ENCODE data around the gene GLMN. TPM values are rescaled to one million over a fixed set of nuclear protein-coding genes. Genes with fewer than 3 reads are reported as not detected.

Gene GLMN
- total RNA-seq, 1 donor from 2014 or later = 13.5 TPM

- Histone ChIP-seq H3K9ac (ENCODE audit: low read length) (no peak overlapping the region), H3K4me3 (ENCODE audit: insufficient read depth, low read depth, low read length) (no peak overlapping the region), H4K20me1 (ENCODE audit: insufficient read depth, low read length) (no peaks in the 10 kb centered on the region), H2AFZ (ENCODE audit: low read depth, low read length) (no peak overlapping the region), H3K9me3 (ENCODE audit: insufficient read depth, low read depth, low read length) (no peaks in the 10 kb centered on the region), H3K27me3 (ENCODE audit: insufficient read depth, low read length) (no peaks in the 10 kb centered on the region), H3K36me3 (ENCODE audit: insufficient read depth, low read length) (peaks cover 24% of the 10 kb centered on the region), H3K27ac (ENCODE audit: low read depth, low read length) (no peak overlapping the region), H3K4me2 (ENCODE audit: low read length) (no peak overlapping the region), H3K79me2 (ENCODE audit: insufficient read depth, low read length) (peaks cover 8% of the 10 kb centered on the region), H3K4me1 (ENCODE audit: insufficient read depth, low read length) (no peaks in the 10 kb centered on the region)
- H3K4me3 Mint-ChIP-seq (ENCODE audit: unreplicated experiment) = no peak overlapping the region
- TF ChIP-seq CTCF (IDR thresholded peaks at IDR 0.05; ENCODE audit: insufficient read depth, low read depth, low read length) (no peak), EZH2 (IDR thresholded peaks at IDR 0.05; ENCODE audit: insufficient read depth, low read length) (no peak)
- H3K36me3 Mint-ChIP-seq (ENCODE audit: low read depth, unreplicated experiment) = peaks cover 2% of the 10 kb centered on the region
- no peak overlapping the region for H3K27ac Mint-ChIP-seq (ENCODE audit: unreplicated experiment)
- FAIRE-seq (no peak), DNase-seq (ENCODE audit: low read depth) (no peak)
- H3K27me3 Mint-ChIP-seq (ENCODE audit: low read depth, unreplicated experiment) = no peaks in the 10 kb centered on the region
- no peaks in the 10 kb centered on the region for H3K9me3 Mint-ChIP-seq (ENCODE audit: unreplicated experiment)
- no peaks in the 10 kb centered on the region for H3K4me1 Mint-ChIP-seq (ENCODE audit: low read depth, unreplicated experiment)
Measured at GRCh38 chr1:92306020-92306419, 7.2 kb upstream of the GLMN start.

GRCh38 chr1:92301021-92301420 is 2.2 kb upstream of the GLMN start:
- Histone ChIP-seq H3K36me3 (ENCODE audit: insufficient read depth, low read length) (peaks cover 12% of the 10 kb centered on the region), H3K9ac (ENCODE audit: low read length) (no peak overlapping the region), H3K4me1 (ENCODE audit: insufficient read depth, low read length) (peaks cover 11% of the 10 kb centered on the region), H3K9me3 (ENCODE audit: insufficient read depth, low read depth, low read length) (no peaks in the 10 kb centered on the region), H4K20me1 (ENCODE audit: insufficient read depth, low read length) (peaks cover 5% of the 10 kb centered on the region), H3K27ac (ENCODE audit: low read depth, low read length) (no peak overlapping the region), H3K4me2 (ENCODE audit: low read length) (no peak overlapping the region), H3K79me2 (ENCODE audit: insufficient read depth, low read length) (peaks cover 34% of the 10 kb centered on the region), H3K4me3 (ENCODE audit: insufficient read depth, low read depth, low read length) (no peak overlapping the region), H3K27me3 (ENCODE audit: insufficient read depth, low read length) (no peaks in the 10 kb centered on the region), H2AFZ (ENCODE audit: low read depth, low read length) (no peak overlapping the region)
- TF ChIP-seq EZH2 (IDR thresholded peaks at IDR 0.05; ENCODE audit: insufficient read depth, low read length) = no peak
- TF ChIP-seq CTCF (IDR thresholded peaks at IDR 0.05; ENCODE audit: insufficient read depth, low read depth, low read length) = no peak
- H3K27me3 Mint-ChIP-seq (ENCODE audit: low read depth, unreplicated experiment) = no peaks in the 10 kb centered on the region
- no peak overlapping the region for H3K27ac Mint-ChIP-seq (ENCODE audit: unreplicated experiment)
- peaks cover 9% of the 10 kb centered on the region for H3K36me3 Mint-ChIP-seq (ENCODE audit: low read depth, unreplicated experiment)
- no peak for DNase-seq (ENCODE audit: low read depth)
- no peak overlapping the region for H3K4me3 Mint-ChIP-seq (ENCODE audit: unreplicated experiment)
- no peak for FAIRE-seq
- peaks cover 4% of the 10 kb centered on the region for H3K4me1 Mint-ChIP-seq (ENCODE audit: low read depth, unreplicated experiment)
- no peaks in the 10 kb centered on the region for H3K9me3 Mint-ChIP-seq (ENCODE audit: unreplicated experiment)

GRCh38 chr1:92299477-92300150 is 827 bp upstream of the GLMN start:
- H3K9me3 ChIP-seq (ENCODE audit: insufficient read depth, low read depth, low read length) = no peaks in the 10 kb centered on the region
- peaks cover 5% of the 10 kb centered on the region for H3K36me3 ChIP-seq (ENCODE audit: insufficient read depth, low read length)
- Mint-ChIP-seq H3K27me3 (ENCODE audit: low read depth, unreplicated experiment) (no peaks in the 10 kb centered on the region), H3K36me3 (ENCODE audit: low read depth, unreplicated experiment) (peaks cover 10% of the 10 kb centered on the region), H3K27ac (ENCODE audit: unreplicated experiment) (peak overlapping the region; percentile 72), H3K9me3 (ENCODE audit: unreplicated experiment) (no peaks in the 10 kb centered on the region), H3K4me1 (ENCODE audit: low read depth, unreplicated experiment) (peaks cover 4% of the 10 kb centered on the region), H3K4me3 (ENCODE audit: unreplicated experiment) (peak overlapping the region; percentile 88)
- peak overlapping the region; percentile 96 for H3K9ac ChIP-seq (ENCODE audit: low read length)
- no peak for FAIRE-seq
- H4K20me1 ChIP-seq (ENCODE audit: insufficient read depth, low read length) = peaks cover 5% of the 10 kb centered on the region
- TF ChIP-seq CTCF (IDR thresholded peaks at IDR 0.05; ENCODE audit: insufficient read depth, low read depth, low read length) (no peak), EZH2 (IDR thresholded peaks at IDR 0.05; ENCODE audit: insufficient read depth, low read length) (no peak)
- H3K4me2 ChIP-seq (ENCODE audit: low read length) = peak overlapping the region; percentile 96
- peak overlapping the region; percentile 90 for H3K4me3 ChIP-seq (ENCODE audit: insufficient read depth, low read depth, low read length)
- H3K27me3 ChIP-seq (ENCODE audit: insufficient read depth, low read length) = no peaks in the 10 kb centered on the region
- H3K27ac ChIP-seq (ENCODE audit: low read depth, low read length) = peak overlapping the region; percentile 93
- DNase-seq (ENCODE audit: low read depth) = no peak
- peaks cover 11% of the 10 kb centered on the region for H3K4me1 ChIP-seq (ENCODE audit: insufficient read depth, low read length)
- H3K79me2 ChIP-seq (ENCODE audit: insufficient read depth, low read length) = peaks cover 34% of the 10 kb centered on the region
- peak overlapping the region; percentile 99 for H2AFZ ChIP-seq (ENCODE audit: low read depth, low read length)
